Nucleus accumbens (tissue), 56 donors: ENCODE measurements around the gene OR4X2.
"Not testable (repeated sequence)": the region's sequence is repeated elsewhere in the genome, so short reads cannot be mapped to it uniquely, and the experiment has no call there.

Experiments
- DNase-seq, 56 donors: peaks; one replicate each; lab custom pipeline; 2025; lab: John Stamatoyannopoulos, UW

The OR4X2 gene, protein sequence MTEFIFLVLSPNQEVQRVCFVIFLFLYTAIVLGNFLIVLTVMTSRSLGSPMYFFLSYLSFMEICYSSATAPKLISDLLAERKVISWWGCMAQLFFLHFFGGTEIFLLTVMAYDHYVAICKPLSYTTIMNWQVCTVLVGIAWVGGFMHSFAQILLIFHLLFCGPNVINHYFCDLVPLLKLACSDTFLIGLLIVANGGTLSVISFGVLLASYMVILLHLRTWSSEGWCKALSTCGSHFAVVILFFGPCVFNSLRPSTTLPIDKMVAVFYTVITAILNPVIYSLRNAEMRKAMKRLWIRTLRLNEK

DNA sequence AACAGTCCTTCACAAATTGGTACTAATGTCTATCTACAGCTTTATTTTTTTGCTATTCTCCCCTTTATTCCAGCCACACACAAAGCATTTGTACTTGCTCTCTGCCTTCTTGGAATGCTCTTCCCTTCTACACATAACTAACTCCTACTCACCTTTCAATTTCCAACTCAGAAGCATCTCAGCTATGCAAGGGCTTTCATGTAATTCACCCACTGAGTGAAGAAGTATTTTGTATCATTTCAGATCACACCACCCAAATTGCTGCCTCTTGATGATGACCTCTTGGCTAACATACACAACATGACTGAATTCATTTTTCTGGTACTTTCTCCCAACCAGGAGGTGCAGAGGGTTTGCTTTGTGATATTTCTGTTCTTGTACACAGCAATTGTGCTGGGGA lies at the start of gene OR4X2:
Gene OR4X2, plus strand, starts transcription at position 301 of the 400 bp plus-strand sequence. Its CDS starts 0 bp downstream, at position 301.
- no peak for DNase-seq

DNA sequence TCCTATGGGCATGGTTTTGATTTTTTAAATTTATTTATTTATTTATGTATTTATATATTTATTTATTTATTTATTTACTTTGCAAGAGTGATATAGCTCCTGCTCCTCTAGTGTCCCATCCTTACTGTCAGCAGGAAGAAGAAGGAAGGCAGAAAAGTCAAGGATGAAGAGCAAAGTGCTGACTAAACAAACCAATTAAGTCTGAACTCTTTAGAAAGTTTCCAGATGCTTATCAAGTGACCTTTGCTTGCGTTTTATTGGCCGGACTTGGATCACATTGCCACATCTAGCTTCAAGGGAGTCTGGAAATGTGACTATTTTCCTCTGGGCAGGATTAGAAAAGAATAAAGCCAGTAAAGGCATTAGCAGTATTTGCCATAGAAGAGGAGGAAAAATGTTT lies 37.0 kb upstream of the OR4X2 start:
- DNase-seq: no peak

DNA sequence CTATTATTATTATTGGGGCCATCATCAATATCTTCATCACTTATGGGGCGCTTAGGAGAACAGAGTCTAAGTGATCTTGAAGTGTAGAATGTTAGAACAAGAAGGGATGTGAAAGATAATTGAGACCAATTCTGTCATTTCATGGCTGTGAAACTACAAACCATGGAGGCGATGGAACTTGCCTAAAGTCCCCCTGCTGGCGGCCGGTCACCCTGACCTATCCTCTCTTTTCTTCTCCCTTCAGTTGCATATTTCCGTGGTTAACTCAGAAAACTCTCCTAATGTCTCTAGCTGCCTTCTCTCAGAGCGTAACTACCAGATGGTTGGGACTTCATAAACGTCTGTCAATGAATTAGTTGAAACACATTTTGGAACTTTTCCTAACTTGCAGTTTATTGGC lies 34.9 kb upstream of the OR4X2 start:
- no peak for DNase-seq

DNA sequence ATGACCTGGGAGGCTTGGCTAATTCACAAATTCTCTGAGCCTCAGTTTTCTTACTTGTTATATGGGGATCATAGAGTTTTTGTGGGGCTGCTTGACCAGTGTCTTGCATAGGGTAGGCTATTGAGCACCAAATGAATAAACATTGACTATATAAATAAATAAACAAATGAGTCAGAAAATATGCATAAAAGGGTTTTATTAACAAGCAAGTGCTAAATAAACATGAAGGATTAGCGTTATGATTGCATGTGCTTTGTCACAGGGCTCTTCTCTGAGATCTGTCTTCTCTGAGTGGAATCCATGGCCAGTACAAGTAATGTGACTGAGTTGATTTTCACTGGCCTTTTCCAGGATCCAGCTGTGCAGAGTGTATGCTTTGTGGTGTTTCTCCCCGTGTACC lies 28.4 kb upstream of the OR4X2 start, which contains the start of gene OR4B1:
Gene OR4B1, plus strand, starts transcription at position 301 of the 400 bp plus-strand sequence. Its CDS starts 0 bp downstream, at position 301.
- DNase-seq: no peak

DNA sequence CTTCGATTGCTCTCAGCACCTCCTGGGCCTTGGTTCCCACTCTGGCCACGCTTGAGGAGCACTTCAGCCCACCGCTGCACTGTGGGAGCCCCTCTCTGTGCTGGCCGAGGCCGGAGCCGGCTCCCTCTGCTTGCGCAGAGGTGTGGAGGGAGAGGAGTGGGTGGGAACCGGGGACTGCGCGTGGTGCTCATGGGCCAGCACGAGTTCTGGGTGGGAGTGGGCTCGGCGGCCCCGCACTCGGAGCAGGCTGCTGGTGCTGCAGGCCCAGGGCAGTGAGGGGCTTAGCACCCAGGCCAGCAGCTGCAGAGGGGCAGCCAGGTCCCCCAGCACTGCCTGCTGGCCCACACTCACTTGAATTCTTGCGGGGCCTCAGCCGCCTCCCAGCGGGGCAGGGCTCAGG lies 16.1 kb upstream of the OR4X2 start:
- DNase-seq: no peak

DNA sequence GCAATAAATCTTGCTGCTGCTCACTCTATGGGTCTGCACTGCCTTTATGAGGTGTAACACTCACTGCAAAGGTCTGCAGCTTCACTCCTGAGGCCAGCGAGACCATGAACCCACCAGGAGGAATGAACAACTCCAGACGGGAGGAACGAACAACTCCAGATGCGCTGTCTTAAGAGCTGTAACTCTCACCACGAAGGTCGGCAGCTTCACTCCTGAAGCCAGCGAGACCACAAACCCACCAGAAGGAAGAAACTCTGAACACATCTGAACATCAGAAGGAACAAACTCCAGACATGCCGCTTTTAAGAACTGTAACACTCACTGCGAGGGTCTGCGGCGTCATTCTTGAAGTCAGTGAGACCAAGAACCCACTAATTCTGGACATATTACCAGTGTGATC lies 14.8 kb upstream of the OR4X2 start:
- not testable (repeated sequence) for DNase-seq

DNA sequence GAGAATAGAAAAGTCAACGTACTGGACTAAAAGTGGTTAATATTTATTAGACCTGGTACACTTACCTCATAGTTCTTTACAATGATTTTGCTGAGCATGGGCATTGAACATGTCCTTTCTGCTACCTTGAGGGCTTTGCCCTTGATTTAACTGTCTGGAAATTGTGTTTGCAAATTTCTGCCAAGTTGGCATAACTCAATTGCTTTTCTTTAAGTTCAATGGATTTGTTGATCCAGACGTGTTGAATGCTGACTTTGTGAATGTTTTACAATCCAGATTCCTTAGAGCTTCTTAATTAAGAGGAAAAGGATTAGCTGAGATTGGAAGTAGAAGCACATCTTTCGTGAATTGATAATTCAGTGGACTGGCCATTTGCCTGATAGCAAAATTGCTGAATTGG lies 7.2 kb upstream of the OR4X2 start:
- no peak for DNase-seq

DNA sequence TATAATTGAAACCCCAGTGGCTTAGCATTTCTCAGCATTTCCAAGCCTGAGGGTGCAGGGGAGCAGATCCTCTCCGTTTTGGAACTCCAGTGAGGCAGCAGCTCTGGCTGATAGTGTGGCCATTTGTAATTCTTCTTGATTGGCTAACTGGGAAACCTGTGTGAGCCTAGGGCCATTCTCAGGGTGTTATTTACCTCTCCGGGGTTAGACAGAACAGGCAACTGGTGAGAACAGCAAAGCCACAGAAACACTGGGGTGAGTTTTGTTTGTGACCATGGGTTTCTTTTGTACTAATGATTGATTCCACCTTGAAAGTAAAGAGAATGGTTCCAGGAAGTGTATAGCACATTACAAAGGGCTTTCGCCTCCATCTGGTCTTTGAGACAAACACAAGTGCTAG lies 2.4 kb upstream of the OR4X2 start:
- no peak for DNase-seq

DNA sequence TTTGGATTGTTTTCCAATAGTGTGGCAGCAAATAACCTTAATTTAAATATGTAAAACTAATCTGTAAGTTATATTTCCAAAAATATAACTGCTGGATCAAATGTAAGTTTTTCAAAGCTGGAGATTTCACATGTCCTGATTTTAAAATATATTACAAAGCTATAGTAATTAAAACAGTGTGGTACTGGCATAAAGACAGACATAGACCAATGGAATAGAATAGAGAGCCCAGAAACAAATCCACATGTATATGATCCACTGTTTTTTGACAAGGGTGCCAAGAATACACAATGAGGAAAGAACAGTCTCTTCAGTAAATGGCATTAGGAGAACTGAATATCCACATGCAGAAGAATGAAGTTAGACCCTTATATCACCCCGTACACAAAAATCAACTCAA lies 4.0 kb downstream of the OR4X2 start:
- DNase-seq: no peak

DNA sequence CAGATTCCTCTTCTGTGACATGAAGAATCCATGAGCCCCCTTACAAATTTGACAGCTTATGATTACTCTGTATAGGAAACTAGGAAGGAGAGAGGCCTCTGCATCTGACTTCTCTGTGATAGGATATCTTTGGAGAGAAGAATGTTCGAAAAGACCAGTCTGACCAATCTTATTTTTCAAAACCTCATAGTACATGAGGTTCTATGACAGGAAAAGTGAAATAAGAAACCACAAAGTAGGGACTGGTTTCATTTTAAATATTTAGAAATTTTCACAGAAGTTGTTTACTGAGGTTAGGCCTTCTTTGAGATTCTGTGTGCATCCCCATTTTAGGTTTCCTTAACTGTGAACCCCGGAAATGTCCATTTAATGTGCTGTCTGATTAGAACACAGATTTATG lies 16.7 kb downstream of the OR4X2 start:
- DNase-seq: no peak

DNA sequence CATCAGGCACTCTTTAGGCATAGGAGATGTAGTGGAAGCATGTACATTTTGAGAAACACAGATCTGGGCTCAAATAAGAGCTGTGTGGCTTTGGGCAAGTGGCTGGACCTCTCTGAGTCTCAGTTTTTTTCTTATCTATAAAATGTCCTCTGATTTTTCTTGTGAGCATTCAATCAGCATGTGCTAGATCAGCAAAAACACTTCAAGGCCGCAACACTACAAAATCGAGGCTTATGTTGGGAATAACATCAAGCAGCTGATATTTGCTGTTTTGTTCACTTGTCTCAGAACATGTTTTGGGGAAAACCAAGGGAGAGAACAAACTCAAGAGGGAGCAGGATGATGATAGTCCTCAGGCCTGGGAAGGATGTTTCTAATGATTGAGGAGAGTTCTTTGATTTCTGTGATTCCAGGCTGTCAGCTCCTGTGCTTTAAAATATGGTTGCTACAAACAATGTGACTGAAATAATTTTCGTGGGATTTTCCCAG lies 18.6 kb downstream of the OR4X2 start, which contains the start of gene OR4X1:
Gene OR4X1, plus strand, starts transcription at position 439 of the 489 bp plus-strand sequence. Its CDS starts 0 bp downstream, at position 439.
- no peak for DNase-seq

DNA sequence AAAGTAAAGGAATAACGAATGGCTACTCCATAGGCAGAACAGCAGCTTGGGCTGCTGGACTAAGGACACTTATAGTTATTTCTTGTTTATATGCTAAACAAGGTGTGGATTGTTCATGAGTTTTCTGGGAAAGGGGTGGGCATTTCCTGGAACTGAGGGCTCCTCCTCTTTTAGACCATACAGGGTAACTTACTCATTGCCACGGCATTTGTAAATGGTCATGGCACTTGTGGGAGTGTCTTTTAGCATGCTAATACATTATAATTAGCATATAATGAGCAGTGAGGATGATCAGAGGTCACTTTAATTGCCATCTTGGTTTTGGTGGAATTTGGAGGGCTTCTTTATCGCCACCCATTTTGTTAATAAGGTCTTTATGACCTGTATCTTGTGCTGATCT lies 25.7 kb downstream of the OR4X2 start:
- DNase-seq: no peak

DNA sequence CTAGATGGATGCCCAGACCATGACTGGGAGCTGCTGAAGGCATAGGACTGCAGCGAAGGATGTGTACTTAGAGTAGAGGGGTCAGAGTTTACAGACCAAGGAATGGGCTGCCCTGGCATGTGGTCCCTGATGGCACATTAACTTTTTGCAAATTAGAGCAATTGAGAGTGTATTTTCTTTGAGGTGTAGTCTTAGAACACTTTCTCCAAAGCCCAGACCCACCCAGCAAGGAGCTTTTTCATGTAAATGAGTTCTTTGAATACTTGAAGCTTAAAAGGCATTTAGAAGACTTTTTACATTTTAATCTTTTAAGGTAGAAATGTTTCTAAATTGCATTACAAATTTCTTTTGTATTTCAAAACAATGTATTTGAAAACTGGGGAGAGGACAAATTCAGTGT lies 27.7 kb downstream of the OR4X2 start:
- no peak for DNase-seq
